HG02885 (cell line): ENCODE measurements around the gene ANXA9.
A peak's percentile ranks its signal among the peaks of the same experiment; 100 is the strongest.

Experiments
- ATAC-seq: cut with Tn5 transposase; IDR thresholded peaks from one replicate; pipeline ENCODE4 v1.9.1; 2021; ENCODE audit warnings: mild to moderate bottlenecking; ENCODE audit not compliant: unreplicated experiment, poor library complexity

Gene ANXA9

DNA sequence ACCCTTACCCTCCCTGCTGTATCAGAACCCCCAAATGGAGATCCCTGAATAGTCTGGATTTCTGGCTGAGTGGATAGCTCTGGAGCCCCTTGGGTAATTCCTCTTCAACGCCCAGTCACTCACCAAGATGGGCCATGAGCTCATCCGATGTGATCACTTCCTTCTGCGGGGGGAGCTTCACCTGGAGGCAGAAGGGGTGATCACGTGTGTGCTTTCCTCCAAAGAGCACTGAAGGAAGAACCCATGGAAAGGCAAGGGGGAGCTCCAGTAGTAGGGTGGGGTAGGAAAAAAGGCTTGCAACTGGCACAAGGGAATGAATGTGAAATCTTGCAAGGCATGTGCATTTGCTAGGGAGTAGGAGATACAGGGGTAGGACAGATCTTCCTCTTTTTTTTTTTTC is 19.5 kb downstream of the ANXA9 start:
- ATAC-seq, result no peak

DNA sequence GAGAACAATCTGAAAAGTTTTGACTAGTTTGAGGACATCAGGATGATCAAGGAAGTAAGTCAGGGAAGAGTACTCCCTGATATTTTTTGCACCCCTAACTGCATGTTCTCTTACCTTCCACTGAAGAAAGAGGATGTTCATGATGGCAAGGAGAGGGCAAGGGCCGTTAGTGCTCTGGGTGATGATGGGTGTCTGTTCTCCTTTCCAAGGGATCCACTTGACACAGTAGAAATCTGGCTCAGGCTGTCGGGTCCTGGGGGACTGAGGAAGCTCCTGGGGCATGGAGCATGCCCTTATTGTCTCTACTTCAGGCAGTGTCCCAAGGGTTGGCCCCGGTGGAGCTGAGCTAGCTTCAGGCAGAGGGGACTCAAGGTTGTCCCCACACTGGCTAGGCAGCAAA is 20.0 kb downstream of the ANXA9 start:
- ATAC-seq, result no peak

GRCh38 chr1:151002611-151003010 is 20.5 kb downstream of the ANXA9 start:
- ATAC-seq, result no peak

GRCh38 chr1:151003180-151003579 is 21.1 kb downstream of the ANXA9 start:
- ATAC-seq, result no peak

DNA sequence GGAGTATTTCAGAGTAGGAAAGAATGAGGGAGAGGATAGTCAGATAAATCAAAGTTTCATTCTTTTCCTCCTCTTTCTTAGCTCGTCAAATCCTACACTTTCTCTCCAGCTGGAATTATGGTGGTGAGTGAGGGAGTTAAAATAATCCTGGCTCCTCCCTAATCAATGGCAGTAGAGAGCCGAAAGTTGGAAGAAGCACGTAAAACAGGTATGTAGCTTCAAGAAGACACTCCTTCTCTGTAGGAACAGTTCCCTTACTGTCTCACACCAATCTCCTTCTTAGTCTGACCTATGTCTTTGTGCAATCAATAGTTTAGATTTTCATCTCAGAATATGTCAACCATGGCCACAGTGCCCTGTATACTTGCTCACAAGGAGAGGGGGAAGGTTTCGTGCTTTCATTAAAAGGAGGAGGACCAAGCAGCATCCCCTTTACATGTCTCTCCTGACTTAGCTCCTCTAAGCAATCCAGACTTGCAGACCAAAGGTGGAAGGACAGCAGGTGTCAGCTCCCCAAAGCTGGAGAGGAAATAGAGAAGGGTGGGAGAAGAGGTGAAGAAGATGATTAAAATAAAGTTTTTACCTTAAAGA is 23.7 kb downstream of the ANXA9 start:
- ATAC-seq, result no peak

GRCh38 chr1:151006327-151007052 is 24.4 kb downstream of the ANXA9 start, which contains the start of gene MINDY1:
MINDY1 (minus strand) TSS chr1:151006902; CDS start chr1:151002617, 4,285 bp downstream.
- no peak for ATAC-seq

GRCh38 chr1:151007853-151008243 is 25.8 kb downstream of the ANXA9 start:
- no peak for ATAC-seq

DNA sequence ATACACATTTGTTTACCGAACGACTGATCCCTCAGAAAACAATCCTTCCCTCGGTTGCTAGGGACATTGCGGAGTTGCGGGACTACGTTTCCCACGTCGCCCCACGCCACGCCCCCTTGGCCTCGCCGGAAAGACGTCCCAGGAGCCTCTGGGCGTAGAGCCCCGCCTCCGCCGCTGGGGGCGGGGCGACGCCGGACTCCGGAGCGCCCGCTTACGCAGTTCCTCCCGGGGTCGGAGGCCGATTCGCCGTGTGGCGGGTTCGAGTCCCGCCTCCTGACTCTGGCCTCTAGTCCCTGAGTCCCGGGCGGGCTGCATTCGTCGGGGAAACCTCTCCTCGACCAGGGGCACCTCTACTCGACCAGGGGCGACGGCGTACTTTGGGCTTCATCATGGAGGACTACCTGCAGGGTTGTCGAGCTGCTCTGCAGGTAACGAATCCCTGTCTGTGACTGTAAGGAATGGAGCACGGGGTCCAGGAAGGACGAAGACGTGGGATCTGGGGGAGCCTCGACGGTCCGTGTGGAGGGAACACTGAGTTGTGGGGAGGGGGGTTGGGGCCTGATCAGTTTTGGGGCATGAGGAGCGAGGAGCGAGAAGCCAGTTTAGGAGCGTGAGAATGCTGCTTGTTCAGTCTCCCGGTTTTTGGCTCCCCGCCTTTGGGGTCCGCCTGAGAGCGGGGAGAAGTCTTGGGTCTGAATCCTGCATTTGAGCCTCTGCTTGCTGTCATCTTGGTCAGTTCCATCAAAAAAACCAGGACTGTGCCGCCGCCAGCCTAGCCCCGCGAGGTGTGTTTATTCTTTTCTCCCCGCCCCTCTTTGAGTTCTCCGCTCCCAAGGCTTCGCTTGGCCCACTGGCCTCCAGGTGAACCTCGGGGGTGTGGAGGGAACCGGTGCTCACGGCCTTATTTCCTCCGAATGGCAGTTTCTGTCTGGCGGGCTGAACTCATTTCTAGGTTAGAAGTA is 26.4 kb downstream of the ANXA9 start, which contains the start of gene PRUNE1:
PRUNE1 (plus strand) TSS at position 206 of the 962 bp plus-strand sequence; CDS start at position 390, 184 bp downstream.
- ATAC-seq, result peak; percentile 88

GRCh38 chr1:151009206-151009587 is 27.1 kb downstream of the ANXA9 start:
- ATAC-seq, result no peak

DNA sequence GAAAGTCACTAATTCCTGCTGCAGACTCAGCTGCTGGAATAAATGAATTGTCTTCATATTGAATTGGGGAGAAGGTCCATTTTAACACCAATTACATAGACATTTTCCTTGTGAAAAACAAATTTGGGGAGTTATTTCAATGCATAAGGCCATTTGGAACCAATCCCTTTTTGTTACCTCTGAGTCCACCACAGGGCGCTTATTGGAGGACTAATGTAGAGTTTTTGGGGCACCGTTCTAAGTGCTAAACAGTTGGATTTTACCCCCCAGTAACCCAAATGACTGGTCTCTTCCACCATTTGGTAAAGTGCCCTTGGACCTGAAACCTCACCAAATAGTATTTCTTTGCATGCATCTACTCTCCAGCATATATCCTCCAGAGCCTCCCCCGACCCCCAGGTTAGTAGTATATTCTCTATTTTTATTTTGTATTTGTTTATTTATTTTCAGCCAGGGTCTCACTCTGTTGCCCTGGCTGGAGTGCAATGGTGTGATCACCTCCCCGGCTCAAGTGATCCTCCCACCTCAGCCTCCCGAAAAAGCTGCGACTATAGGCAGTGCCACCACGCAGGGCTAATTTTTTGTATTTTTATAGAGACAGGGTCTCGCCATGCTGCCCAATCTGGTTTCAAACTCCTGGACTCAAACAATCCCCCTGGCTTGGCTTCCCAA is 27.7 kb downstream of the ANXA9 start:
- ATAC-seq, result no peak

GRCh38 chr1:151010346-151010726 is 28.2 kb downstream of the ANXA9 start:
- ATAC-seq, result no peak

GRCh38 chr1:151011154-151011850 is 29.2 kb downstream of the ANXA9 start:
- no peak for ATAC-seq

GRCh38 chr1:151012684-151013471 is 30.8 kb downstream of the ANXA9 start:
- no peak for ATAC-seq

- ATAC-seq, result no peak
These were observed 31.4 kb downstream of the ANXA9 start for GRCh38 chr1:151013518-151013917.

DNA sequence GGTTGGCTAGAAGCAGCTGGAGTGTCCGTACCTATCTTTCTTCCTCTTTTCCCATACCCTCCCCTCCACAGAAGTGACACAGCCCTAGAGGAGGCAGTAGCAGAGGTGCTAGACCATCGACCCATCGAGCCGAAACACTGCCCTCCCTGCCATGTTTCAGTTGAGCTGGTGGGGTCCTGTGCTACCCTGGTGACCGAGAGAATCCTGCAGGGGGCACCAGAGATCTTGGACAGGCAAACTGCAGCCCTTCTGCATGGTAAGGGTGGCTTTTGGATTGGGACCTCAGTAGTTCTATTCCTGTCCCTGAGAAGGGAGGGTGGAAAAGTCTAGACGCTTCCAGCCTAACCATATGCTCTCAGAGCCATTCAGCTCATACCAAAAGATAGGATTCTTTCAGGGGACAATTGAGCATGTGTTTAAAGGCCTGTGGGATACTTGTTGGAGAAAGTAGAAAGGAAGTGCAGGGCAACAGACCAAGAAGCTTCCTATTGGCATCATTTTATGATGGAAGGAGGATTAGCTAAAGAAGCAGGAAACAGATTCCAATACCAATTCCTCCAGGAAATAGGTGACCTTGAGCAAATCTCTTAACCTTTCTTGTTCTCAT is 42.6 kb downstream of the ANXA9 start:
- ATAC-seq, result no peak

GRCh38 chr1:151026460-151026859 is 44.4 kb downstream of the ANXA9 start:
- ATAC-seq, result no peak

DNA sequence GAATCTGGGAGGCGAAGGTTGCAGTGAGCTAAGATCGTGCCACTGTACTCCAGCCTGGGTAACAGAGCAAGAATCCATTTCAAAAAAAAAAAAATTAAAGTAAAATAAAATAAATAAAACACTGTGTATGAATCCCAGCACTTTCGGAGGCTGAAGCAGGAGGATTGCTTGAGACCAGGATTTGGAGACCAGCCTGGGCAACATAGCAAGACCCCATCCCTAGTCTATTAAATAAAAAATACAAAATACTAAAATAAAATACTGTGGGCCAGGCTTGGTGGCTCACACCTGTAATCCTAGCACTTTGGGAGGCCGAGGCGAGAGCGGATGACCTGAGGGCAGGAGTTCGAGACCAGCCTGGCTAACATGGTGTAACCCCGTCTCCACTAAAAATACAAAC is 50.1 kb downstream of the ANXA9 start:
- ATAC-seq, result no peak

DNA sequence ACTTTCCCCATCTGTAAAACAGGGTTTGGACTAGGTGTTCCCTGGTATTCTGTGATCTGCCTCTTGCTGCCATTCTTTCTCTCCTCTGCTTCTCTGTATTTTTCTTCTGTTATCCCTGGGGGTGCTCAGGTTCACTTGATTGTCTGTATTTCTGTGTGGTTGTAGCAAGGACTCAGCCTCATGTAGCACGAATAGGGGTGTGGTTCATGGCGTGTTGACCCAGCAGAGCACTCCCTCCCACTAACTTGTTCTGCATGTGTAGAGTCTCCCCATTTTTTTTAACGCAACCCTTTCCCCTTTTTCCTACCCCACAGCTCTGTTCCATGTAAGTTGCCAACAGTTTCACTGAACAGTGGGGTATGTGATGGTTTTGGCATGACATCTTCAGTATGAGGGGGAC is 53.1 kb downstream of the ANXA9 start:
- ATAC-seq, result no peak

GRCh38 chr1:151036356-151036755 is 54.3 kb downstream of the ANXA9 start, which contains the start of gene BNIPL:
BNIPL (plus strand) TSS chr1:151036586; CDS start chr1:151036726, 140 bp downstream.
- no peak for ATAC-seq
